ENCODE measurements around the gene CCDC194. TPM values are rescaled to one million over a fixed set of nuclear protein-coding genes. Genes with fewer than 3 reads are reported as not detected.

The CCDC194 gene
- polyA plus RNA-seq, 1 donor from 2014 or later, result not detected

DNA sequence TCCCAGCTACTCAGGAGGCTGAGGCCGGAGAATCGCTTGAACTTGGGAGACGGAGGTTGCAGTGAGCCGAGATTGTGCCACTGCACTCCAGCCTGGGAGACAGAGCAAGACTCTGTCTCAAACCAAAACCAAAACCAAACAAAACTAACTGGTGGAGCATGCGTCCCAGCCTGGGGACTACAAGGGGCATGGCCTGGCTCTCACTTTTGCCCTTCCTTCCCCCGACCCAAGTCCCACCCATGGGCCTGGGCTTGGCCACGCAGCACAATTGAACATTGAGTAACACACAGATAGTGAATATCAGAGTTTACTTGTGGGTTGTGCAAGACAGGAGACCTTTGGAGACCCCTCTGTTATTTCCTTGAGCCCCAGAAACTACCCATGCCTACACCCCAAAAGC is 41.2 kb upstream of the CCDC194 start:
- no peak overlapping the region for H3K4me2 ChIP-seq (ENCODE audit: low read length)
- H3K27me3 ChIP-seq (ENCODE audit: insufficient read depth, low read depth, low read length), result no peaks in the 10 kb centered on the region
- TF ChIP-seq TAF1 (IDR thresholded peaks at IDR 0.05; ENCODE audit: low read depth) (no peak), SMC3 (conservative IDR thresholded peaks at IDR 0.05; ENCODE audit: poor library complexity) (no peak), POLR2AphosphoS5 (IDR thresholded peaks at IDR 0.05) (no peak), EP300 (conservative IDR thresholded peaks at IDR 0.05; ENCODE audit: poor library complexity, severe bottlenecking) (no peak)
- H3K27ac ChIP-seq (ENCODE audit: low read length), result no peak overlapping the region
- H2AFZ ChIP-seq (ENCODE audit: low read depth, low read length), result no peak overlapping the region
- H3K4me3 ChIP-seq (ENCODE audit: low read length), result no peak overlapping the region
- no peak overlapping the region for H3K9ac ChIP-seq (ENCODE audit: low read length)
- H3K9me3 ChIP-seq (ENCODE audit: low read length), result no peaks in the 10 kb centered on the region
- no peaks in the 10 kb centered on the region for H3K36me3 ChIP-seq (ENCODE audit: insufficient read depth, low read length)
- no peaks in the 10 kb centered on the region for H4K20me1 ChIP-seq (ENCODE audit: insufficient read depth)
- no peaks in the 10 kb centered on the region for H3K79me2 ChIP-seq (replicated peaks; ENCODE audit: insufficient read depth, low read length)
- H3F3A ChIP-seq (ENCODE audit: insufficient read depth, low read length, poor library complexity, severe bottlenecking), result no peaks in the 10 kb centered on the region
- H3K9me2 ChIP-seq (ENCODE audit: insufficient read depth, low read length), result no peaks in the 10 kb centered on the region

DNA sequence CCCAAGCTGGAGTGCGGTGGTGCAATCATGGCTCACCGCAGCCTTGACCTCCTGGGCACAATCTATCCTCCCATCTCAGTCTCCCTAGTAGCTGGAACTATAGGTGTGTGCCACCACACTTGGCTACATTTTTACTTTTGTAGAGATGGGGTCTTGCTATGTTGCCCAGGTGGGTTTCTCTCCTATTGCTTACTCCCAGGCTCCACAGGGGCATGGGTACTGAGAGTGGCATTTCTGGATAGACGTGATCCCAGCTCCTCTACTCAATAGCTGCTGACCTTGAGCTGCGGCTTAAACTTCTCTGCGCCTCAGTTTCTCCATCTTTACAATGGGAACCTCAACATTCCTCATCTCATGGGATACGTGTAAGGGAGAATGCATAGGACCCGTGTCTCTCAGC is 37.4 kb upstream of the CCDC194 start:
- Histone ChIP-seq H3K9ac (ENCODE audit: low read length) (no peak overlapping the region), H3K4me2 (ENCODE audit: low read length) (no peak overlapping the region), H3K9me2 (ENCODE audit: insufficient read depth, low read length) (no peaks in the 10 kb centered on the region), H3K79me2 (replicated peaks; ENCODE audit: insufficient read depth, low read length) (no peaks in the 10 kb centered on the region), H3K27ac (ENCODE audit: low read length) (no peak overlapping the region), H3K4me3 (ENCODE audit: low read length) (no peak overlapping the region), H3F3A (ENCODE audit: insufficient read depth, low read length, poor library complexity, severe bottlenecking) (no peaks in the 10 kb centered on the region), H2AFZ (ENCODE audit: low read depth, low read length) (no peak overlapping the region), H3K36me3 (ENCODE audit: insufficient read depth, low read length) (no peaks in the 10 kb centered on the region), H3K9me3 (ENCODE audit: low read length) (no peaks in the 10 kb centered on the region), H3K27me3 (ENCODE audit: insufficient read depth, low read depth, low read length) (no peaks in the 10 kb centered on the region), H4K20me1 (ENCODE audit: insufficient read depth) (no peaks in the 10 kb centered on the region)
- no peak for TF ChIP-seq TAF1 (IDR thresholded peaks at IDR 0.05; ENCODE audit: low read depth)
- TF ChIP-seq RAD21 (conservative IDR thresholded peaks at IDR 0.05), result no peak
- no peak for TF ChIP-seq SMC3 (conservative IDR thresholded peaks at IDR 0.05; ENCODE audit: poor library complexity)
- TF ChIP-seq POLR2AphosphoS5 (IDR thresholded peaks at IDR 0.05), result no peak
- TF ChIP-seq, protein P1, sequence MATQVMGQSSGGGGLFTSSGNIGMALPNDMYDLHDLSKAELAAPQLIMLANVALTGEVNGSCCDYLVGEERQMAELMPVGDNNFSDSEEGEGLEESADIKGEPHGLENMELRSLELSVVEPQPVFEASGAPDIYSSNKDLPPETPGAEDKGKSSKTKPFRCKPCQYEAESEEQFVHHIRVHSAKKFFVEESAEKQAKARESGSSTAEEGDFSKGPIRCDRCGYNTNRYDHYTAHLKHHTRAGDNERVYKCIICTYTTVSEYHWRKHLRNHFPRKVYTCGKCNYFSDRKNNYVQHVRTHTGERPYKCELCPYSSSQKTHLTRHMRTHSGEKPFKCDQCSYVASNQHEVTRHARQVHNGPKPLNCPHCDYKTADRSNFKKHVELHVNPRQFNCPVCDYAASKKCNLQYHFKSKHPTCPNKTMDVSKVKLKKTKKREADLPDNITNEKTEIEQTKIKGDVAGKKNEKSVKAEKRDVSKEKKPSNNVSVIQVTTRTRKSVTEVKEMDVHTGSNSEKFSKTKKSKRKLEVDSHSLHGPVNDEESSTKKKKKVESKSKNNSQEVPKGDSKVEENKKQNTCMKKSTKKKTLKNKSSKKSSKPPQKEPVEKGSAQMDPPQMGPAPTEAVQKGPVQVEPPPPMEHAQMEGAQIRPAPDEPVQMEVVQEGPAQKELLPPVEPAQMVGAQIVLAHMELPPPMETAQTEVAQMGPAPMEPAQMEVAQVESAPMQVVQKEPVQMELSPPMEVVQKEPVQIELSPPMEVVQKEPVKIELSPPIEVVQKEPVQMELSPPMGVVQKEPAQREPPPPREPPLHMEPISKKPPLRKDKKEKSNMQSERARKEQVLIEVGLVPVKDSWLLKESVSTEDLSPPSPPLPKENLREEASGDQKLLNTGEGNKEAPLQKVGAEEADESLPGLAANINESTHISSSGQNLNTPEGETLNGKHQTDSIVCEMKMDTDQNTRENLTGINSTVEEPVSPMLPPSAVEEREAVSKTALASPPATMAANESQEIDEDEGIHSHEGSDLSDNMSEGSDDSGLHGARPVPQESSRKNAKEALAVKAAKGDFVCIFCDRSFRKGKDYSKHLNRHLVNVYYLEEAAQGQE (IDR thresholded peaks at IDR 0.05; ENCODE audit: borderline replicate concordance), result no peak
- no peak for TF ChIP-seq EZH2 (IDR thresholded peaks at IDR 0.05; ENCODE audit: borderline replicate concordance, insufficient read depth, low read length, poor library complexity, severe bottlenecking)
- TF ChIP-seq, protein P2, sequence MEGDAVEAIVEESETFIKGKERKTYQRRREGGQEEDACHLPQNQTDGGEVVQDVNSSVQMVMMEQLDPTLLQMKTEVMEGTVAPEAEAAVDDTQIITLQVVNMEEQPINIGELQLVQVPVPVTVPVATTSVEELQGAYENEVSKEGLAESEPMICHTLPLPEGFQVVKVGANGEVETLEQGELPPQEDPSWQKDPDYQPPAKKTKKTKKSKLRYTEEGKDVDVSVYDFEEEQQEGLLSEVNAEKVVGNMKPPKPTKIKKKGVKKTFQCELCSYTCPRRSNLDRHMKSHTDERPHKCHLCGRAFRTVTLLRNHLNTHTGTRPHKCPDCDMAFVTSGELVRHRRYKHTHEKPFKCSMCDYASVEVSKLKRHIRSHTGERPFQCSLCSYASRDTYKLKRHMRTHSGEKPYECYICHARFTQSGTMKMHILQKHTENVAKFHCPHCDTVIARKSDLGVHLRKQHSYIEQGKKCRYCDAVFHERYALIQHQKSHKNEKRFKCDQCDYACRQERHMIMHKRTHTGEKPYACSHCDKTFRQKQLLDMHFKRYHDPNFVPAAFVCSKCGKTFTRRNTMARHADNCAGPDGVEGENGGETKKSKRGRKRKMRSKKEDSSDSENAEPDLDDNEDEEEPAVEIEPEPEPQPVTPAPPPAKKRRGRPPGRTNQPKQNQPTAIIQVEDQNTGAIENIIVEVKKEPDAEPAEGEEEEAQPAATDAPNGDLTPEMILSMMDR (IDR thresholded peaks at IDR 0.05; ENCODE audit: poor library complexity, severe bottlenecking), result no peak
- TF ChIP-seq MXI1 (conservative IDR thresholded peaks at IDR 0.05; ENCODE audit: poor library complexity, severe bottlenecking), result no peak
- no peak for TF ChIP-seq EP300 (conservative IDR thresholded peaks at IDR 0.05; ENCODE audit: poor library complexity, severe bottlenecking)
